Mesothelial cell of epicardium (in vitro differentiated cells): ENCODE measurements around the gene PI16. TPM values are rescaled to one million over a fixed set of nuclear protein-coding genes. Genes with fewer than 3 reads are reported as not detected.

Source experiments
- DNase-seq, 2 experiments: peaks; one replicate each; pipeline ENCODE4 v3.0.0; 2021; ENCODE audit warnings: low spot score in 2 of 2; ENCODE audit not compliant: unreplicated experiment in 2 of 2
- H3K27ac Mint-ChIP-seq: 2 replicates; pipeline ENCODE4 v1.8.0; 2021; ENCODE audit warnings: mixed read lengths
- H3K27me3 Mint-ChIP-seq: 2 replicates; pipeline ENCODE4 v1.8.0; 2021; ENCODE audit warnings: low read depth, mixed read lengths
- H3K36me3 Mint-ChIP-seq: 2 replicates; pipeline ENCODE4 v1.8.0; 2021; ENCODE audit warnings: mixed read lengths
- H3K4me1 Mint-ChIP-seq: 2 replicates; pipeline ENCODE4 v1.8.0; 2021; ENCODE audit warnings: mixed read lengths
- H3K4me3 Mint-ChIP-seq: 2 replicates; pipeline ENCODE4 v1.8.0; 2021; ENCODE audit warnings: mild to moderate bottlenecking, moderate library complexity, mixed read lengths
- H3K9me3 Mint-ChIP-seq: 2 replicates; pipeline ENCODE4 v1.8.0; 2021; ENCODE audit warnings: mixed read lengths
- total RNA-seq: library from RNA; stranded (reverse); gene quantifications from 3 replicates; pipeline ENCODE4 v1.2.1, GENCODE V29; 2021
- TF ChIP-seq, protein P1 (sequence below): fragments of 200-600 bp; sonication (generic); IDR thresholded peaks from one replicate; pipeline ENCODE4 v1.5.0; 2021; ENCODE audit warnings: antibody characterized with exemption; ENCODE audit not compliant: unreplicated experiment

PI16 gene
- total RNA-seq, 1 donor from 2014 or later, result not detected

DNA sequence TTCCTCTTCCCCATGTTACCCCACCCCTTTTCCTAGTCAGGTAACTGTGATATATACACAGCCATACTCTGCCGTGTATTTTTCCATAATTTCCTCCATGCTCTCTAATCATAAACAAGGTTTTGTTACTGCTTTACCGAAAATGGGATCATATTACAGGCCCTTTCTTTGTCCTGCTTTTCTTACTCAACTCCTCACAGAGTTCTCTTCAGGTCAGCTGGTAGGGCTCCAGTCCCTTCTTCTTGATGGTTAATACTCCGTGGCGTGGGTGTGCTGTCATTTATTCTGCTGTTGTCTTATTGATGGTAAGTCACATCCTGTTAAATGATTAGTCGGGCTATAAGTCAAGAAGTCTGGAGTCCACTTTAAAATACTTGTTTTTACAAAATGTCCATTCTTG, 24.9 kb upstream of the PI16 start:
- H3K27me3 Mint-ChIP-seq, result no peaks in the 10 kb centered on the region
- peak overlapping the region; percentile 11 for H3K27ac Mint-ChIP-seq
- TF ChIP-seq, protein P1, sequence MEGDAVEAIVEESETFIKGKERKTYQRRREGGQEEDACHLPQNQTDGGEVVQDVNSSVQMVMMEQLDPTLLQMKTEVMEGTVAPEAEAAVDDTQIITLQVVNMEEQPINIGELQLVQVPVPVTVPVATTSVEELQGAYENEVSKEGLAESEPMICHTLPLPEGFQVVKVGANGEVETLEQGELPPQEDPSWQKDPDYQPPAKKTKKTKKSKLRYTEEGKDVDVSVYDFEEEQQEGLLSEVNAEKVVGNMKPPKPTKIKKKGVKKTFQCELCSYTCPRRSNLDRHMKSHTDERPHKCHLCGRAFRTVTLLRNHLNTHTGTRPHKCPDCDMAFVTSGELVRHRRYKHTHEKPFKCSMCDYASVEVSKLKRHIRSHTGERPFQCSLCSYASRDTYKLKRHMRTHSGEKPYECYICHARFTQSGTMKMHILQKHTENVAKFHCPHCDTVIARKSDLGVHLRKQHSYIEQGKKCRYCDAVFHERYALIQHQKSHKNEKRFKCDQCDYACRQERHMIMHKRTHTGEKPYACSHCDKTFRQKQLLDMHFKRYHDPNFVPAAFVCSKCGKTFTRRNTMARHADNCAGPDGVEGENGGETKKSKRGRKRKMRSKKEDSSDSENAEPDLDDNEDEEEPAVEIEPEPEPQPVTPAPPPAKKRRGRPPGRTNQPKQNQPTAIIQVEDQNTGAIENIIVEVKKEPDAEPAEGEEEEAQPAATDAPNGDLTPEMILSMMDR, result no peak
- H3K4me3 Mint-ChIP-seq, result no peak overlapping the region
- no peak for DNase-seq
- peaks cover 15% of the 10 kb centered on the region for H3K4me1 Mint-ChIP-seq
- H3K9me3 Mint-ChIP-seq, result peaks cover 8% of the 10 kb centered on the region
- H3K36me3 Mint-ChIP-seq, result peaks cover 8% of the 10 kb centered on the region

DNA sequence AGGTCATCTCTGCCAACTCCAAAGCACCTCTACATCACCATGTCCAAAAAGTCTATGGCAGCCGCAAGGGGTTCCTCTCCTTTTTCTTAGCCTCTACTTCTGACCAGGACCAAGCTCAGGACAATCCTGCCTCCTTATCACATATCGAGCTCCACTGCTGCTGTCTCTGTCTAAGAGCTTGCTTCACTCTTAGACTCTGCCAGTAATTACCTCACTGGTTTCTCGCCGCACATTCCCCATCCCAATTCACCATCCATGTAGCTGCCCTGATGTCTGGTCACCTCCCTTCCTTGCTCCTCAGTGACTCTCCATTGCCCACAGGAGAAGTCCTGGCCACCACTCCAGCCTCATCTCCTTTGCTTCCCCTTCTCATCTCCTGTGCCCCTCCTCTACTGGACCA, 24.1 kb upstream of the PI16 start:
- Mint-ChIP-seq H3K36me3 (peaks cover 6% of the 10 kb centered on the region), H3K9me3 (peaks cover 8% of the 10 kb centered on the region), H3K27me3 (no peaks in the 10 kb centered on the region), H3K4me3 (no peak overlapping the region), H3K27ac (no peak overlapping the region), H3K4me1 (peaks cover 15% of the 10 kb centered on the region)
- TF ChIP-seq, protein P1, result no peak
- DNase-seq, result no peak

DNA sequence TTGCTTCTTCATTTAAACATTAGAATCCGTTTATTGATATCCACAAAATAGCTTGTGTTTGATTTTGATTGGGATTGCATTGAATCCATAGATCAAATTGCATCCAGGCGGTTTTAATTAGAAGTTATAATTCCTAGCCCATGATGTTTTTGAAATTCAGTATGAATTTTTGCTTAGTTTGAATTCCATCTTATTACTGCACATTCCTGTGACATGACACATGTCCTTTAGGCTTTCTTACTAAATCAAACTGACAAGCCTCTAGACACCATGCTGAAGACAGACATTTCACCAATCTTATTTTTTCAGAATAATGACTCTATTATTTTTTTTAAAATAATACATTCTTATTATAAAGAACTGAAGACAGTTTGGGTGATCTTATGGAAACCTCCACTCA, 21.4 kb upstream of the PI16 start:
- Mint-ChIP-seq H3K36me3 (peaks cover 3% of the 10 kb centered on the region), H3K4me3 (no peak overlapping the region), H3K4me1 (peaks cover 14% of the 10 kb centered on the region), H3K9me3 (peaks cover 8% of the 10 kb centered on the region), H3K27ac (no peak overlapping the region), H3K27me3 (no peaks in the 10 kb centered on the region)
- TF ChIP-seq, protein P1, result no peak
- DNase-seq, result no peak

DNA sequence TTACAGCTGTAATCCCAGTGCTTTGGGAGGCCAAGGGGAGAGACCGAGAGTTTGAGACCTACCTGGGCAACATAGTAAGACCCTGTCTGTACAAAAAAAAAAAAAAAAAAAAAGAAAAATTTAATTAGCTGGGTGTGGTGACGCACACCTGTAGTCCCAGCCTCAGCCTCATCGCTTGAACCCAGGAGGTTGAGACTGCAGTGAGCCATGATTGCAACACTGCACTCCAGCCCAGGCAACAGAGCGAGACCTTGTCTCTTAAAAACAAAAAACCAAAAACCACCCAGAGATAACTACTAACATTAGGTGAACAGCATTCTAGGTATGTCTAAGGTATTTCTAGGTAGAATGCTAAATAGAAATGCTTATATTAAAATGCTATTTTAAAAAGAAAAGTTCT, 21.0 kb upstream of the PI16 start:
- H3K9me3 Mint-ChIP-seq, result peaks cover 8% of the 10 kb centered on the region
- no peak overlapping the region for H3K4me3 Mint-ChIP-seq
- no peak overlapping the region for H3K27ac Mint-ChIP-seq
- no peak for DNase-seq
- no peaks in the 10 kb centered on the region for H3K27me3 Mint-ChIP-seq
- TF ChIP-seq, protein P1, result no peak
- peaks cover 3% of the 10 kb centered on the region for H3K36me3 Mint-ChIP-seq
- peaks cover 13% of the 10 kb centered on the region for H3K4me1 Mint-ChIP-seq

DNA sequence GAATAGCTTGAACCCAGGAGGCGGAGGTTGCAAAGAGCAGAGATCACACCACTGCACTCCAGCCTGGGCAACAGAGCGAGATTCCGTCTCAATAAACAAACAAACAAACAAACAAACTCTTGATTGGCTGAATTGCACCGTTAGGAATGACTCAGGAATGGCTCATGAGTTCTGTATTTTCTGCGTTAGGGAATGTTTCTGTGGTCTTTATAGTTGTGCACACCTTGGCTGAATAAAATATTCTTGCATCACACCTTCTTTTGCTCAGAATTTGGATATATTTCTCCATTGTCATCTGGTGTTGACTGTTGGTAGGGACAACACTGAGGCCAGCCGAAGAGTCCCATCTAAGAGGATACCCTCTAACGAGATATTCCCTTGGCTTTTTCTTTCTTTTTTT, 19.6 kb upstream of the PI16 start:
- no peak overlapping the region for H3K27ac Mint-ChIP-seq
- H3K4me3 Mint-ChIP-seq, result no peak overlapping the region
- no peaks in the 10 kb centered on the region for H3K27me3 Mint-ChIP-seq
- no peak for DNase-seq
- H3K36me3 Mint-ChIP-seq, result peaks cover 3% of the 10 kb centered on the region
- H3K4me1 Mint-ChIP-seq, result peaks cover 6% of the 10 kb centered on the region
- TF ChIP-seq, protein P1, result no peak
- H3K9me3 Mint-ChIP-seq, result peaks cover 8% of the 10 kb centered on the region

DNA sequence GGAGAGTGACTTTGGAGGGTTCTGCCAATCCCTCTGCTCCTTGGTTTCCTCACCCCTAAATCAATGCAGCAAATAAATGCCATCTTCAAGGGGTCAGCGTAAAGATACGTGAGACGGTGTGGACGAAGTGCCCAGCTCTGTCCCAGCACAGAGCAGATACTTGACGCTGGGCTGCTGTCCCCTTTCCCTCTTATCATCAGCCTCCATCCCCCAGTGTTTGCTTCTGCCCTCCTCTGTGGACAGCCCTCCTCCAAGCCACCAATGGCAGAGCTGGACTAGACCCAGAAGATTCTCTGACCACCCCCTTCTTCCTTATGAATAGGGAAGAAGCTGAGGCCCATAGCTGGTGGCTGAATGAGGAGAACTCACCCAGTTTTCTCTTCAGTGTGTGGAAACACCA, 17.7 kb upstream of the PI16 start:
- peaks cover 3% of the 10 kb centered on the region for H3K36me3 Mint-ChIP-seq
- no peak for DNase-seq
- no peaks in the 10 kb centered on the region for H3K27me3 Mint-ChIP-seq
- H3K27ac Mint-ChIP-seq, result no peak overlapping the region
- peaks cover 4% of the 10 kb centered on the region for H3K4me1 Mint-ChIP-seq
- peaks cover 11% of the 10 kb centered on the region for H3K9me3 Mint-ChIP-seq
- TF ChIP-seq, protein P1, result no peak
- H3K4me3 Mint-ChIP-seq, result no peak overlapping the region
